Hepatocyte (in vitro differentiated cells): ENCODE results near the gene ARL6IP1.
"Not testable (repeated sequence)": the region's sequence is repeated elsewhere in the genome, so short reads cannot be mapped to it uniquely, and the experiment has no call there.

Experiments
- CTCF ChIP-seq: fragments of 200-600 bp; sonication (generic); IDR thresholded peaks from 2 replicates; pipeline ENCODE4 v1.5.1; 2016; ENCODE audit warnings: antibody characterized with exemption, mild to moderate bottlenecking; ENCODE audit not compliant: poor library complexity
- EZH2 ChIP-seq: fragments of 200-600 bp; sonication (generic); IDR thresholded peaks from 2 replicates; pipeline ENCODE4 v1.6.1; 2016; ENCODE audit warnings: antibody characterized with exemption, mild to moderate bottlenecking, borderline replicate concordance

GRCh38 chr16:18777664-18778063 lies 23.7 kb downstream of the ARL6IP1 start:
- not testable (repeated sequence) for TF ChIP-seq CTCF, EZH2
